GM04504 (cell line): ENCODE measurements around the gene HEPACAM.

Source experiments
- DNase-seq: peaks from one replicate; pipeline ENCODE4 v3.0.0-alpha.2; 2012; ENCODE audit warnings: low read depth

The HEPACAM gene

DNA sequence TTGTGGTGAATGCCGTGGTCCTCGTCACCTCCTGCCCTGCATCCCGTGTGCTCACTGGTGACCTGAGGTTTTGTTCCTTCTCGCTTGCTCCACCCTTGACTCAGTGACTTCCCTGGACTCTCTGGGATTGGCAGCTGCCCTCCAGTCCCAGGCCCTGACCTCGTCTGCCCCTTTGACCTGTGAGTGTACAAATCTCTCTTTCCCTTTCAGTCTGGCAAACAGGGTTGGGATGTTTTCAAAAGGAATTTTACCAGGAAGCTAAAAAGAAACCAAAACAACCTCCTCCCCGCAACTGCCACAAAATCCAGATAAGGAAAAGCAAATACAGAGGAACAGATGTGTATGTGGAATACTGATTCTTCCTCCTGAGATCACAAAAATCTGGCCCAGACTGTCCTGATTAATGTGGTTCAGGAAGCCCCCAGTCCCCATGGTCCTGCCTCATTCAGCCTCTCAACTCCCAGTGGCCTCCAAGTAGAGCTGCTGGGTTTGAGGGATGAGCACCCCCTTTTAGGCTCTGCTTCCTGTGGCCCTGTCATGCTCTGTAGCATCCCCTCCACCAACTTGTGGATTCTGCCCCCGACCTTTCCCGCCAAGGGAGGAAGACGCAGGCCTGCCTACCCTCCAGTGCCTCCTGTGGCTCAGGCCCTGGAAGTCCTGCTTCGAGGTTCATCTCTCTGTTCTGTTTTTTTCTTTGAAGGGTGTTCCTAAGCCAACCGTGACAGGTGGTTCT, 53.3 kb downstream of the HEPACAM start:
- DNase-seq, result no peak

DNA sequence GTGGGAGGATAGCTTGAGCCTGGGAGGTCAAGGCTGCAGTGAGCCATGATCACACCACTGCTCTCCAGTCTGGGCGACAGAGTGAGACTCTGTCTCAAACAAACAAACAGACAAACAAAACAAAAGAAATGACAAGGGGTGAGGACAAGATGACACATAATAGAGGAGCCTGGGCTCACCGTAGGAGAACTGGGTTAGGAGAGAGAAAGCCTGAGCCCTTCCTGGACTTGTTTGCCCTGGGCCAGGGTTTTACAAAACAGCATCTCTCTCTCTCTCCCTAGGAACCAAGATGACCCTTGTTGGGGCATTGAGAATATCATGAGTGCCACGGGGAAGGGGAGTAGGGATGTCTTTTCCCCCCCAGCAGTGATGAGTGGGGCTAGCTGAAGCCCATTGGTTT, 54.9 kb downstream of the HEPACAM start:
- no peak for DNase-seq

DNA sequence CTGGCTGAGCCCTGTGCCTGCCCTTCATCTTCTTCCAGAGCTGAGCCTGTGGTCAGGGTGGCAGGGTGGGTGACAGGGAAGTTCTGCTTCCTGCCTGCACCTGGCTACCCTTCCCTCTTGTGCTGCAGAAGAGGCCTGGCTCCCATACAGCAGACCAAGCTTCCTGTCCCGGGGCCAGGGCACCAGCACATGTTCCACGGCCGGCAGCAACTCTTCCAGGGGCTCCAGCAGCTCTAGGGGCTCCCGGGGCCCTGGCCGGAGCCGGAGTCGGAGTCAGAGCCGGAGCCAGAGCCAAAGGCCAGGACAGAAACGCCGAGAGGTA, 55.6 kb downstream of the HEPACAM start:
- no peak for DNase-seq

GRCh38 chr11:124879493-124880289, 56.2 kb downstream of the HEPACAM start:
- DNase-seq, result no peak

GRCh38 chr11:124878759-124879492, 56.9 kb downstream of the HEPACAM start:
- no peak for DNase-seq

GRCh38 chr11:124877910-124878758, 57.7 kb downstream of the HEPACAM start:
- DNase-seq, result no peak

DNA sequence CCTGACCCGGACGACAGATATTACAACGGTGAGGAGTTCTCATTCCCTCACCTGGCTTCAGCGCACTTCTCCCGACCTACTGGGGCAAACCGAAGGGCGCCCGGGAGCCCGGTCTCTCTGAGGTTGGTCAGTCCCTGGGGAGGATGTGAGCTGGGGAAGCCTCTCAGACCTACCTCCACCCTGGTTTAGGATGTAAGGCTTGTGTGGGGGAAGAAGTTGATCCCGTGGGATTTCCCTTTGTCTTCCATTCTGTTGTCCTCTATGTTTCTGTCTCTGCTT, 58.3 kb downstream of the HEPACAM start:
- no peak for DNase-seq

DNA sequence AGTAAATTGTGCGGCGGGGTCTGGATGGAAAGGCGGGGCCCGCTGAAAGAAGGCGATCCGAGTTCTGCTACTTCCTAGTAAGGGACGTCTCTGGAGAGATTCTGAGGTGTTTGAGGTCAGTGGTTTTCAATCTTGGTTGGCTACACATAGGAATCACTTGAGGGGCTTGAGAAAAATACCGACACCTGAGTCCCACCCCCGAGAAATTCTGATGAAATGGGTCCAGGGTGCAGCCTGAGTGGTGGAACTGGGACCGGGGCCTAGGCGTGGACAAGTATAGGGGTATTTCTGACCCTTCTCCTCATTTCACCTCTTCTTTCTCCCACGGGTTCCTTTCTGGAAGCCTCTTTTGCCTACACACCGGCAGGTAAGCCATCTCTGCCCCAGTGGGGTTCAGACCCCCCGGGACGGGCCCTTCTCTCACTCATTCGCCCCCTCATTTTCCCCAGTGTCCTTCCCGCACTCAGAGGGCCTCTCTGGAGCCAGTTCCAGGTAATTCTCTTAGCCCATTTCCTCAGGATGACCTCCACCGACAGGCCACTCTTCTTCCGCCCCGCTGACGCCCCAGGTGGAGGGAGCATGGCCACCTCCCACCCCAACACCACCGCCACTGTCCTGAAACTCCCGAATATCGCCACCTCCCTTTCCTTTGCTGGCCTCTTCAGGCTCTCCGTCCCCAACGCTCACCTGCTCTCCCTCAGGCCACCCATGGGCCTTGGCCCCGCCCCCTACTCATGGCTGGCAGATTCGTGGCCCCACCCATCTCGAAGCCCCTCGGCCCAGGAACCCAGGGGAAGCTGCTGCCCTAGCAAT, 58.8 kb downstream of the HEPACAM start:
- DNase-seq, result no peak

GRCh38 chr11:124875943-124876817, 59.7 kb downstream of the HEPACAM start:
- DNase-seq, result peak; percentile 72

GRCh38 chr11:124875401-124875800, 60.4 kb downstream of the HEPACAM start:
- DNase-seq, result no peak

- no peak for DNase-seq
Measured at GRCh38 chr11:124874571-124875255, 61.1 kb downstream of the HEPACAM start.

- DNase-seq, result no peak
Measured at GRCh38 chr11:124873951-124874350, 61.9 kb downstream of the HEPACAM start.

GRCh38 chr11:124872741-124873140, 63.1 kb downstream of the HEPACAM start:
- DNase-seq, result no peak

DNA sequence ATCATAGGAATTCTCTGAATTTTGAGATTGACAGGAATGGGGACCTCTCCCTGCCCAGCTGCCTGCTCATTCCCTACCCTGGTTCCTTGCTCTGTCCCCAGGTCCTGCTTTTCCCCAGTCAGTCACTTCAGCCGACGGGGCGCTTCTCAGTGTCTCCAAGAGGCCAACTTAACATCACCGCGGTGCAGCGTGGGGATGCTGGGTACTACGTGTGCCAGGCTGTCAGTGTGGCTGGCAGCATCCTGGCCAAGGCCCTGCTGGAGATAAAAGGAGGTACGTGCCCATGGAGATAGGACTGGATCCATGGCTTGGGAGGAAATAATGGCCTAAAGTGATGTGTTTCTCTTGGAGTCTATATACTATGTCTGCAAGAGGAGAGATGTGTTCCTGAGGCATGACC, 63.6 kb downstream of the HEPACAM start:
- no peak for DNase-seq

DNA sequence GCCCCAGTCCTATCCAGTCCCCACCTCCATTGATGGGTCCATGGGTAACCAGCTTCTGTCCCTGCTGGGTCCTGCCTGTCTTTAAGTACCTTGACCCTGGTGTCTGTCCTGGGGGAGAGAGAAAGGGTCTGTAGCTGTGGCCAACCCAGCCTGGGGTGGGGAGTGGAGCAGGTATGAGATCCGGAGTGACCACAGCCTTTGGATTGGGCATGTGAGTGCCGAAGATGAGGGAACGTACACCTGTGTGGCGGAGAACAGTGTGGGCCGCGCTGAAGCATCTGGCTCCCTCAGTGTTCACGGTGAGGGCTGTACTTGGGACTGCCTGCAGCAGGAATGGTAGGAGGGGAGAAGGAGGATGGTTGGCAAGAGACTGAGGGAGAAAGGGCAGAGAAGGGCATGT, 65.4 kb downstream of the HEPACAM start:
- DNase-seq, result no peak

- DNase-seq, result no peak
Measured at GRCh38 chr11:124869856-124870387, 65.9 kb downstream of the HEPACAM start.

DNA sequence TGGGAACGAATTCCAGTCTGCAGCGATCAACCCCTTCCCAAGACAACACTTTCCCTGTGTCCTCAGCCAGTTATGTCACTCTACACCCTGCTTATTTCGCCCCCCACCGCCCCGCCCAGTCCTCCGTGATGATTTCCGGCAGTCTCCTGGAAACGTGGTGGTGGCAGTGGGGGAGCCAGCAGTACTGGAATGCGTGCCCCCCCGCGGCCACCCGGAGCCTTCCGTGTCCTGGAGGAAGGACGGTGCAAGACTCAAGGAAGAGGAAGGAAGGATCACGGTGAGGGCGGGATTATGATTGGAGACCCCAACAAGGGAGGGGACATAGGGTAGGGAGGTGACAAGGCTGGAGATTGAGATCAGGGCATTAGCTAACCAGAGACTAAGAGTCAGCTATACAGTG, 66.5 kb downstream of the HEPACAM start:
- no peak for DNase-seq
